GM19025 (cell line): ENCODE results near the gene MAP7.
"Not testable (repeated sequence)": the region's sequence is repeated elsewhere in the genome, so short reads cannot be mapped to it uniquely, and the experiment has no call there.

ENCODE experiments used
- ATAC-seq: cut with Tn5 transposase; IDR thresholded peaks from one replicate; pipeline ENCODE4 v1.9.1; 2021; ENCODE audit warnings: mild to moderate bottlenecking, low read depth, moderate library complexity; ENCODE audit not compliant: unreplicated experiment

MAP7 gene

DNA sequence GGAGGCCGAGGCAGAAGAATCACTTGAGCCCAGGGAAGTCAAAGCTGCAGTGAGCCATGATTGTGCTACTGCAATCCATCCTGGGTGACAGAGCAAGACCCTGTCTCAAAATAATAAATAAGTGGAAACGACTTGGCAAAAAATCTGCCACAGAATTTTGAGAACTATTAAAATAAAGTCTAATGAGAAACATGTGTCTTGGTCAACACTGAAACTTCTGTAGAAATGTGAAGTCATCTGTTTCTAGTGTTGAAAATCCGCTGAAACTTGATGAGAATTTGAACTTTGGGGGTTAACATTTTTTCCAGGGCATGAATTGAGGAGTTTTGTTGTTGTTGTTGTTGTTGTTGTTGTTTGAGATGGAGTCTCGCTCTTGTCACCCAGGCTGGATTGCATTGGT is 231.5 kb downstream of the MAP7 start:
- ATAC-seq: no peak

GRCh38 chr6:136317971-136318370 is 232.3 kb downstream of the MAP7 start:
- ATAC-seq: no peak

DNA sequence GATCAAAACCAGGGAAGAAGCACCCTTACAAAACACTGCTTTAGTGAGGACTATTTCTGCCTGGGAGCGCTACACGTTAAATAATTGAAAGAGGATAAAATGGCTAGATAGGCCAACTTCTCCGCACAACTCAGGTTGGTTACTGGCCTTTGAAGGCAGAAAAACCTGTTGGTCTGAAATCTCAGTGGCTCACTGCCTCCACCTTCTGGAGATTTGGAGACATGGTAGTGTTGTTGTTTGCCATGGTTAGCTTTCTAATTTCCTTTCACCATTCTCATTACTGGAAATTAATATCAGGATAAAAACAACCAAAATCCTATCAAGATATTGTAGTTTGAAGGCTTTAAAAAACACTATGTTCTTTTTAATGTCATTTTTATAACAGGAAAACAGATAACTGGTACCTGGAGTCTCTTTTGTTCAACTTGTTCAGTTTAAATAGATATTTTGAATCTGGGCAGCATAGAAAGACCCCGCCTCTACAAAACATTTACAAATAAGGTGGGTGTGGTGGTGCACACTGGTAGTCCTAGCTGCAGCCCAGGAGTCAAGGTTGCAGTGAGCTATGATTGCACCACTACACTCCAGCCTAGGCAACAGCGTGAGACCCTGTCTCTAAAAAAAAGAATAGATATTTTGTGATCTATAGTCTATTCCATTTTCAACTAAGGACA is 233.1 kb downstream of the MAP7 start:
- peak; percentile 67 for ATAC-seq

- ATAC-seq: no peak
Measured at GRCh38 chr6:136315594-136315993, 234.6 kb downstream of the MAP7 start.

- no peak for ATAC-seq
Measured at GRCh38 chr6:136312975-136313374, 237.2 kb downstream of the MAP7 start.

GRCh38 chr6:136309729-136310311 is 240.4 kb downstream of the MAP7 start:
- ATAC-seq: no peak

- no peak for ATAC-seq
Measured at GRCh38 chr6:136309171-136309570, 241.1 kb downstream of the MAP7 start.

GRCh38 chr6:136308469-136308868 is 241.8 kb downstream of the MAP7 start:
- not testable (repeated sequence) for ATAC-seq

- no peak for ATAC-seq
Measured at GRCh38 chr6:136307351-136307750, 242.9 kb downstream of the MAP7 start.

- ATAC-seq: no peak
Measured at GRCh38 chr6:136306466-136306865, 243.8 kb downstream of the MAP7 start.

DNA sequence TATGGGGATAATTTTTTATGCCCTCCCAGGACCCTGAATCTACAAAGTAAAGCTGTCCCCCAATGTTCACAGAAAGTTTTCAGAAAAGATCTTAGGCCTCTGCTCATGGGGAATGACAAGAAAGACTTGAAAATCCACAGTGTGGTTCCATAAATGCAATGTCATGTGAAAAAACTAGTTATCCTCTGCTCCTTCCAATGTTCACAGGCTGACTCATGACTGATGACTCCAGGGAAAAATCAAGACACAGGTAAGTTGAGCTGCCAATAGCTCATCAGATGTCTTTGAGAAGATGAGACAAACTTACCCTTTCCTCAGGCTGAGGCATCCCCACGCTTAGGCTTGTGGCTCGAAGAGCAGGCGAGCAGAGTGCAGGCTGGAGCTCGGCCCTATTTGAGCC is 245.8 kb downstream of the MAP7 start:
- ATAC-seq: no peak

DNA sequence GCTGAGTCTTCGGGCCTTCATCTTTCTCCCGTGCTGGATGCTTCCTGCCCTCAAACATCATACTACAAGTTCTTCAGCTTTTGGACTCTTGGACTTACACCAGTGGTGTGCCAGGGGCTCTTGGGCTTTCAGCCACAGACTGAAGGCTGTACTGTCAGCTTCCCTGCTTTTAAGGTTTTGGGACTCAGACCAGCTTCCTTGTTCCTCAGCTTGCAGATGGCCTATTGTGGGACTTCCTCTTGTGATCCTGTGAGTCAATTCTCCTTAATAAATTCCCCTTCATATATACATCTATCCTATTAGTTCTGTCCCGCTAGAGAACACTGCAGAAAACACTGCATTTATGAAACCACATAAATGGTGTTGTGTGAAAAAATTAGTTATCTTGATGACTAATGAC is 246.7 kb downstream of the MAP7 start:
- ATAC-seq: no peak

DNA sequence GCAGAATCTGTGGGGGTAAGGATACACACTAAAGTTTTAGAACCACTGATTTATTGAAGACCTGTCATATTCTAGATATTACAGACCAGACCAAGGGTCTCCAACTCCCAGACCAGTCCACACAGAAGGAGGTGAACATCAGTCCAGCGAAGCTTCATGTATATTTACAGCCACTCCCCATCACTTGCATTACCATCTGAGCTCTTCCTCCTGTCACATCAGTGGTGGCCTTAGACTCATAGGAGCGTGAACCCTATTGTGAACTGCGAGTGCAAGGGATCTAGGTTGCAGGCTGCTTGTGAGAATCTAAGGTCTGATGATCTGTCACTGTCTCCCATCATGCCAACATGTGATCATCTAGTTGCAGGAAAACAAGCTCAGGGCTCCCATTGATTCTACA is 255.6 kb downstream of the MAP7 start:
- ATAC-seq: no peak
